SU-DHL-6 (cell line): Measurements from ENCODE around the gene ARHGEF28.

ENCODE experiments used
- EZH2phosphoT487 ChIP-seq: fragments of 200-600 bp; sonication (generic), shearing (Covaris generic); conservative IDR thresholded peaks from 2 replicates; pipeline ENCODE4 v1.6.1; 2018; ENCODE audit warnings: mild to moderate bottlenecking, antibody characterized with exemption, low read length, moderate library complexity, mixed read lengths
- TF ChIP-seq, protein P1 (sequence below): fragments of 200-600 bp; sonication (generic); IDR thresholded peaks from one replicate; pipeline ENCODE4 v1.5.1; 2017; ENCODE audit warnings: antibody characterized with exemption, mild to moderate bottlenecking, low read length, moderate library complexity; ENCODE audit not compliant: insufficient read depth, poor library complexity, severe bottlenecking

DNA sequence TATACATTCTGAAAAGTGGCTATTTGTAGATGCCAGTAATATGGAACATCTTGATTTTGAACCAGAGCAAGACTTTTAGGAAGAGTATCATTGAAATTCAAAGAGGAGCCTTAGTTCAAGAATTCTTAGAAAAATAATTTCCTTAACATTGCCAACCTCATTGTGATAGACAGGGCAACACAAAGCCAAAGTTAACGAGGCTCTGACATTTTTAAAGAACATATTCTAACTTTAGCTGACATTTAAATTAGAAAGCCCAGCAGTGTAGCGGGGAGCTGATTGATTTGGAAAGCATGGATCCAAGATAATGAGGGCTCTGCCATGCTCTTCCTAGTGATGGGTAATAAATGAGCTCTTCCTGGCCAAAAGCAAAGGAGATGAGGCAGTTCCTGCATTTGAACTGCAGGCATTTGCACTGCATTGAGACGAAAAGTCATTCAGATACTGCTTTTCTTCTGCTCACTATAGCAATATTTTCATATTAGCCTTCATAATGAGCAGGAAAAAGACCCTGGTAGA, 325.0 kb downstream of the ARHGEF28 start:
- TF ChIP-seq, protein P1, sequence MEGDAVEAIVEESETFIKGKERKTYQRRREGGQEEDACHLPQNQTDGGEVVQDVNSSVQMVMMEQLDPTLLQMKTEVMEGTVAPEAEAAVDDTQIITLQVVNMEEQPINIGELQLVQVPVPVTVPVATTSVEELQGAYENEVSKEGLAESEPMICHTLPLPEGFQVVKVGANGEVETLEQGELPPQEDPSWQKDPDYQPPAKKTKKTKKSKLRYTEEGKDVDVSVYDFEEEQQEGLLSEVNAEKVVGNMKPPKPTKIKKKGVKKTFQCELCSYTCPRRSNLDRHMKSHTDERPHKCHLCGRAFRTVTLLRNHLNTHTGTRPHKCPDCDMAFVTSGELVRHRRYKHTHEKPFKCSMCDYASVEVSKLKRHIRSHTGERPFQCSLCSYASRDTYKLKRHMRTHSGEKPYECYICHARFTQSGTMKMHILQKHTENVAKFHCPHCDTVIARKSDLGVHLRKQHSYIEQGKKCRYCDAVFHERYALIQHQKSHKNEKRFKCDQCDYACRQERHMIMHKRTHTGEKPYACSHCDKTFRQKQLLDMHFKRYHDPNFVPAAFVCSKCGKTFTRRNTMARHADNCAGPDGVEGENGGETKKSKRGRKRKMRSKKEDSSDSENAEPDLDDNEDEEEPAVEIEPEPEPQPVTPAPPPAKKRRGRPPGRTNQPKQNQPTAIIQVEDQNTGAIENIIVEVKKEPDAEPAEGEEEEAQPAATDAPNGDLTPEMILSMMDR, result no peak
- TF ChIP-seq EZH2phosphoT487, result no peak
